Liver (tissue), 3 donors: Measurements from ENCODE around the gene LCP1.

Experiments
- CTCF ChIP-seq: fragments of 150-350 bp; IDR thresholded peaks from 2 replicates; pipeline ENCODE4 v1.5.1; 2017; ENCODE audit warnings: improper control_type of control experiment, low read depth, low read length; ENCODE audit not compliant: missing input control
- EGR1 ChIP-seq, 2 donors: IDR thresholded peaks; 2 replicates each; pipeline ENCODE4 v1.6.1; 2016 to 2018; ENCODE audit warnings: antibody characterized with exemption in 2 of 2, low read depth in 2 of 2
- FOXA2 ChIP-seq: IDR thresholded peaks from 2 replicates; pipeline ENCODE4 v1.6.1; 2016; ENCODE audit warnings: antibody characterized with exemption
- GABPA ChIP-seq, 2 donors: IDR thresholded peaks in 1 of 2; conservative IDR thresholded peaks in 1 of 2; 2 replicates each; pipeline ENCODE4 v1.6.1; 2016; ENCODE audit warnings: antibody characterized with exemption in 2 of 2, mild to moderate bottlenecking in 1 of 2, moderate library complexity in 1 of 2
- HNF4G ChIP-seq: IDR thresholded peaks from 2 replicates; pipeline ENCODE4 v1.6.1; 2016; ENCODE audit warnings: antibody characterized with exemption
- JUND ChIP-seq, 2 donors: IDR thresholded peaks; 2 replicates each; pipeline ENCODE4 v1.6.1; 2016; ENCODE audit warnings: antibody characterized with exemption in 2 of 2
- REST ChIP-seq: IDR thresholded peaks from 2 replicates; pipeline ENCODE4 v1.6.1; 2016; ENCODE audit warnings: antibody characterized with exemption, mild to moderate bottlenecking
- SP1 ChIP-seq: IDR thresholded peaks from 2 replicates; pipeline ENCODE4 v1.6.1; 2018; ENCODE audit warnings: antibody characterized with exemption, mild to moderate bottlenecking
- TAF1 ChIP-seq: conservative IDR thresholded peaks from 2 replicates; pipeline ENCODE4 v1.6.1; 2016; ENCODE audit warnings: antibody characterized with exemption, mild to moderate bottlenecking
- YY1 ChIP-seq: IDR thresholded peaks from 2 replicates; pipeline ENCODE4 v1.6.1; 2016; ENCODE audit warnings: antibody characterized with exemption, mild to moderate bottlenecking
- TF ChIP-seq, protein P1 (sequence below): IDR thresholded peaks from 2 replicates; pipeline ENCODE4 v1.6.1; 2016; ENCODE audit warnings: antibody characterized with exemption
- donor health status: healthy.
- donor health status: healthy.

DNA sequence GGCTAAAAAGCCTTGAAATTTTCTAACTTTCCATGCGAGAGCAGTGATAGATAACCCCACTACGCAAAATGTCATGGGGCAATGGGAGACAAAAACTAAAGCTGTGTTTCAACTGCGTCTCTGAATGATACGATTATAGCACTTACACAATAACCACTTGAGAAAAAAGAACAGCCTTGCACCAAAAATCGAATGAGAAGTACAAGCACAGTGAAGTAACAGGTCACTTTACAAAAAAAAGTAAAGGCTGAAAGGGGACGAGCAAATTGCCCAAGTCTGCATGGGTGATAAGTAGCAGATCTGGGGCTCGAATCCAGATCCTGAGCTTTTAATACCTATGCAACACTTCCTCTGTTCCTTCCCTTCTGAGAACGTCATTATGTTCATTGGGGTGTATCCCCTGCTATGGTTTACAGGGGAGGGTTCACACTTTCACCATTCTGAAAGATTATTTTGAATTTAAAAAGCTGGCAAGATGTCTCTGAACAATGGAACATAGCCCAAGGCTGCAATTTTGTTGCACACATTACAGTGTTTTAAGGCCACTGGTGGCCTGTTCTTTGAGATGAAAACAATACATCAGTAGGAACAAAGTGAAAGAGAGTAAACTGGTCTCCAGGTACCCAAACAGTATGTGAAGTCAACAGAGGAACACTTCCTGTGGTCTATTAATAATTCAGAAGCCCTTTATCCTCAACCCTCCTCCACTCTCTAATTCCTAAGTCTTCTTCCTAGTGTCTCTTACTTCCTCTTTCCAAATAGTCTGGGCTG, 80.3 kb downstream of the LCP1 start:
- TF ChIP-seq SP1 (no peak), TAF1 (no peak), JUND (IDR thresholded peaks at IDR 0.05) (no peak), CTCF (no peak), HNF4G (no peak), YY1 (peak; percentile 10), FOXA2 (no peak), GABPA (IDR thresholded peaks at IDR 0.05 in 1 of 2, conservative IDR thresholded peaks at IDR 0.05 in 1 of 2) (no peak), REST (no peak), EGR1 (IDR thresholded peaks at IDR 0.05; ENCODE audit: low read depth in 2 of 2) (no peak)
- TF ChIP-seq, protein P1, sequence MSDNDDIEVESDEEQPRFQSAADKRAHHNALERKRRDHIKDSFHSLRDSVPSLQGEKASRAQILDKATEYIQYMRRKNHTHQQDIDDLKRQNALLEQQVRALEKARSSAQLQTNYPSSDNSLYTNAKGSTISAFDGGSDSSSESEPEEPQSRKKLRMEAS, result no peak
